Neural progenitor cell (in vitro differentiated cells): Measurements from ENCODE around the gene CNGA1.

ENCODE experiments used
- EZH2 ChIP-seq: fragments of 200-600 bp; sonication (generic); IDR thresholded peaks from 2 replicates; pipeline ENCODE4 v1.6.1; 2017; ENCODE audit warnings: antibody characterized with exemption, mild to moderate bottlenecking, moderate library complexity
- EZH2phosphoT487 ChIP-seq: fragments of 200-600 bp; sonication (generic); IDR thresholded peaks from 2 replicates; pipeline ENCODE4 v1.6.1; 2017; ENCODE audit warnings: antibody characterized with exemption
- TF ChIP-seq, protein P1 (sequence below): fragments of 200-600 bp; sonication (generic); IDR thresholded peaks from 2 replicates; pipeline ENCODE4 v1.5.1; 2017; ENCODE audit warnings: antibody characterized with exemption, mild to moderate bottlenecking

DNA sequence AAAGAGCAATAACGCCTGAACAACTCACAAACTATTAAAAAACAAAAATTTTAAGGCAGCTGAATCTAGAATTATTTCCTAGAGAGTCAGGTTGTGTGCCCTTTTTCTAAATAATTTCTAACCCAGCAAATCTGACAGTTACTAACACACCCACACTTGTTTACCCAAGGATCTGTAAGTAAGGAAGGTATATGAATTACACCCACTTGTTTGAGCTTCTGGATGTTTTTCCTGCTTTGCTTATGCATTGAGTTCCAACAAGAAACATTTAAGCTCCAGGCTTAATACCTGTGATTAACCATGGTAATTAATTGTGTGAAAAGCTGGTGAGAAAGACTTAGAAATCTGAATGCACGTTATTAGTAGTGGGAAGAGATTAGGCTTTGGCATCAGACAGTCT is 1.6 kb upstream of the CNGA1 start:
- TF ChIP-seq, protein P1, sequence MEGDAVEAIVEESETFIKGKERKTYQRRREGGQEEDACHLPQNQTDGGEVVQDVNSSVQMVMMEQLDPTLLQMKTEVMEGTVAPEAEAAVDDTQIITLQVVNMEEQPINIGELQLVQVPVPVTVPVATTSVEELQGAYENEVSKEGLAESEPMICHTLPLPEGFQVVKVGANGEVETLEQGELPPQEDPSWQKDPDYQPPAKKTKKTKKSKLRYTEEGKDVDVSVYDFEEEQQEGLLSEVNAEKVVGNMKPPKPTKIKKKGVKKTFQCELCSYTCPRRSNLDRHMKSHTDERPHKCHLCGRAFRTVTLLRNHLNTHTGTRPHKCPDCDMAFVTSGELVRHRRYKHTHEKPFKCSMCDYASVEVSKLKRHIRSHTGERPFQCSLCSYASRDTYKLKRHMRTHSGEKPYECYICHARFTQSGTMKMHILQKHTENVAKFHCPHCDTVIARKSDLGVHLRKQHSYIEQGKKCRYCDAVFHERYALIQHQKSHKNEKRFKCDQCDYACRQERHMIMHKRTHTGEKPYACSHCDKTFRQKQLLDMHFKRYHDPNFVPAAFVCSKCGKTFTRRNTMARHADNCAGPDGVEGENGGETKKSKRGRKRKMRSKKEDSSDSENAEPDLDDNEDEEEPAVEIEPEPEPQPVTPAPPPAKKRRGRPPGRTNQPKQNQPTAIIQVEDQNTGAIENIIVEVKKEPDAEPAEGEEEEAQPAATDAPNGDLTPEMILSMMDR, result no peak
- TF ChIP-seq EZH2 (no peak), EZH2phosphoT487 (no peak)
